OCI-LY3 (cell line): ENCODE results near the gene CYB561A3.

Experiments used
- H2AFZ ChIP-seq: fragments of 200-600, 300-600 bp; shearing (Covaris generic); 2 replicates; pipeline ENCODE4 v1.6.0; 2014; ENCODE audit warnings: antibody characterized with exemption, low read depth, low read length
- H3K27ac ChIP-seq: fragments of 200-600, 300-600 bp; sonication (generic); 2 replicates; pipeline ENCODE4 v1.5.1; 2014; ENCODE audit warnings: mild to moderate bottlenecking, low read length, moderate library complexity, mixed read lengths
- H3K27me3 ChIP-seq: fragments of 200-600, 300-600 bp; sonication (generic); 2 replicates; pipeline ENCODE4 v1.6.1; 2014; ENCODE audit warnings: low read depth, low read length, mixed read lengths
- H3K36me3 ChIP-seq: fragments of 200-600, 300-600 bp; sonication (generic); replicated peaks from 2 replicates; pipeline ENCODE3; 2014; ENCODE audit warnings: low read depth, low read length, mixed read lengths
- H3K4me1 ChIP-seq: fragments of 300-600, 200-600 bp; sonication (generic); 2 replicates; pipeline ENCODE4 v1.6.1; 2014; ENCODE audit warnings: low read length, mixed read lengths
- H3K4me2 ChIP-seq: fragments of 200-600, 300-600 bp; sonication (generic); 2 replicates; pipeline ENCODE4 v1.6.1; 2014; ENCODE audit warnings: low read length, mixed read lengths
- H3K4me3 ChIP-seq: fragments of 300-600, 200-600 bp; sonication (generic); 2 replicates; pipeline ENCODE4 v1.5.1; 2014; ENCODE audit warnings: antibody characterized with exemption, mild to moderate bottlenecking, low read length, moderate library complexity
- H3K79me2 ChIP-seq: fragments of 300-600, 200-600 bp; shearing (Covaris generic); 2 replicates; pipeline ENCODE4 v1.6.1; 2014; ENCODE audit warnings: mild to moderate bottlenecking, low read length, mixed read lengths
- H3K9ac ChIP-seq: fragments of 300-600, 200-600 bp; shearing (Covaris generic); 2 replicates; pipeline ENCODE4 v1.6.0; 2014; ENCODE audit warnings: mild to moderate bottlenecking, low read length, moderate library complexity
- H3K9me3 ChIP-seq: fragments of 200-600, 300-600 bp; shearing (Covaris generic); 2 replicates; pipeline ENCODE4 v1.6.1; 2014; ENCODE audit warnings: low read length, mixed read lengths; ENCODE audit not compliant: insufficient read depth
- H4K20me1 ChIP-seq: fragments of 200-600, 300-600 bp; sonication (generic); 2 replicates; pipeline ENCODE4 v1.6.1; 2016; ENCODE audit warnings: low read length, mixed read lengths; ENCODE audit not compliant: insufficient read depth
- CTCF ChIP-seq: fragments of 200-600, 300-600 bp; sonication (generic); IDR thresholded peaks from 2 replicates; pipeline ENCODE4 v1.5.1; 2014; ENCODE audit warnings: antibody characterized with exemption, low read length, low read depth
- EZH2phosphoT487 ChIP-seq: fragments of 200-600 bp; shearing (Covaris generic); IDR thresholded peaks from 2 replicates; pipeline ENCODE4 v1.6.1; 2018; ENCODE audit warnings: antibody characterized with exemption, mixed run types, low read depth

Gene CYB561A3

DNA sequence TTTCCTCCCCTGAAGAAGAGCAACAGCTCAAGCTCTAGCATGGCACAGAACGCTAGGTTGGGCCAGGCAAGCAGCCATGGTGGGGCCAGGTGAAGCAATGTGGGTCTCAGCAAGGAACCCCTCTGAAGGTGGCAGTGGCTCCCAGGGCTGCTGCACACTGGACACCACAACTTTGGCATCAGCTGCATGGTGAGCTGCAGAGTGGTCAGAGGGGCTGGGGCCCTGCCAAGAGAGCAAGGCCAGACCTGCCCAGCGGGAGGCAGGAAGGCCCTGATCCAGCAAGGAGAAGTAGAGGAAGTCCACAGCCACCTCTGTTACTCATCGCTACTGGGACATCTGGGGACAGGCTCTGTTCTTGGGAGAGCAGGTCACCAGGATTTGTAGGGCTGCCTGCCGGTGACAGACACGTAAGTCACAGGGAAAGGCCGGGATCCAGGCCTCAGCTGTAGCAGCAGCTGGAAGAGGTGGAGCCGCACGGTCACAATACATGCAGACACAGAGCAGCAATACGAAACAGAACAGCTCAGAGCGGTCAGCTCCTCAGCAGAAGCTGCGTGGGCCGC lies 12.4 kb downstream of the CYB561A3 start:
- Histone ChIP-seq H3K27me3 (no peaks in the 10 kb centered on the region), H3K4me2 (no peak overlapping the region), H3K36me3 (peaks cover 84% of the 10 kb centered on the region), H2AFZ (no peak overlapping the region), H3K4me1 (peaks cover 8% of the 10 kb centered on the region), H3K9ac (no peak overlapping the region), H4K20me1 (0 out of 2 replicates have a peak, but pooled peaks cover 4% of the 10 kb centered on the region), H3K27ac (no peak overlapping the region), H3K4me3 (no peak overlapping the region), H3K79me2 (peaks cover 18% of the 10 kb centered on the region), H3K9me3 (no peaks in the 10 kb centered on the region)
- TF ChIP-seq CTCF = no peak

DNA sequence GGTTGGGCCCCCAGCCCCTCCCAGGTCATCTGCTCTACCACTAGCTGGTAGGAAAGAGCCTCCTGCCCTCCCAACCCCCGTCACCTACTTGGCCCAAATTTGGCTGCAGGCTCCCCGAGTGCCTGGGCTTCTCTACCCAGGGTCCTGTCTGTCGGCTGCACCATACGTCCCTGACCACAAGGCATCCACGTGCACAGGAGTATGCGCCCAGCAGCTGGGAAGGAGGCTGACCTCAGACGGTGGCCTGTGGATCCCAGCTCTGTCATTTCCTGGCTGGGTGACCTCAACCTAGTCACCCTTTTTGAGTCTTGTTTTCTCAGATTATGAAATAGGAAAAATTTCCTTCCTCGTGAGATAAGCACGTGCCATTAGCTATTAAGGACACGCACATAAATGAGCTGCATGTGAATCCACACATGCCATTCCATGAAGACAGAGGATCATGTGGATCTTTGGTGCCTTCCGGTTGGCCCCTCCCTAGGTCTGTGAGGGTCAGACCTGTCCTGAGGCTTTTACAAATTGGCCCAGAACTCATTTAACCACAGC lies 13.7 kb downstream of the CYB561A3 start:
- no peak for TF ChIP-seq EZH2phosphoT487
- no peak for TF ChIP-seq CTCF
- Histone ChIP-seq H3K9ac (no peak overlapping the region), H3K79me2 (peaks cover 5% of the 10 kb centered on the region), H3K4me3 (no peak overlapping the region), H3K4me1 (no peaks in the 10 kb centered on the region), H2AFZ (no peak overlapping the region), H3K36me3 (peaks cover 75% of the 10 kb centered on the region), H3K27me3 (no peaks in the 10 kb centered on the region), H4K20me1 (0 out of 2 replicates have a peak, but pooled peaks cover 4% of the 10 kb centered on the region), H3K9me3 (no peaks in the 10 kb centered on the region), H3K27ac (no peak overlapping the region), H3K4me2 (no peak overlapping the region)

DNA sequence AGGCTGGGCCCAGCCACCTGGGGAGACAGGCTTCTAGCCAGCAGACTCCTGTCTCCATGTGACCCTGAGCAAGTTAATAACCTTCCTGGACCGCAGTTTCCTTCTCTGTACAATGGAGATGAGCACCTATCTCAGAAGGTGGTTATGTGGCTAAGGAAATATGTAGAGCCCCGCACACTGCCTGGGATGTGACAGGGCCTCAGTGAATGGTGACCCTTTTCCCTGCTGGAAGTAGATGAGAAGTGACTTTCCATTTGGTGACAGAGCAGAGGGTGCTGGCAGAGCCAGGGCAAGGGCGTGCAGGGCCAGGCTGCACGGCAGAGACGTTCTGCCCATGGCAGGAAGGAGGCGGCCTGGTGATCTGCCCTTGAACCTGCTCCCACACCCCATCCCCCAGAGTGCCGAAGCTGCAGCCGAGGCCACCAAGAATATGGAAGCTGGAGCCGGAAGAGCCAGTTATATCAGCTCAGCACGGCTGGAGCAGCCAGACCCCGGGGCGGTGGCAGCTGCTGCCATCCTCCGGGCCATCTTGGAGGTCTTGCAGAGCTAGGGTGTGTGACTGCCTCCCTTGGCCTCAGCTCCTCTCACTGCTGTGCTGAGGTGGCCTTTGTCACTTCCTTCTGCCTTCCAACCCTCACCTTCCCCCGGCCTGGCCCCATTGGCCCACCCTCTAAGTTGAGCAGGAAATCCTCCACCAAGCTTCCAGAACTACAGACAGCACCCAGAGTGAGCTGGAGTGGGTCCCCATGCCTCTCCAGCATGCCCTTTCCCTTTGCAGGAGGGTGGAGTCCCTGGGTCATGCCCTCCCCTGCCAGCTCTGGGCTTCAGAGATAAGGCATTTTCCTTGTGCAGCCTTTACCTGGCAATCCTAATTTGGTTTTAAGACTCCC lies 15.5 kb downstream of the CYB561A3 start:
- TF ChIP-seq EZH2phosphoT487 (no peak), CTCF (no peak)
- Histone ChIP-seq H3K4me3 (no peak overlapping the region), H3K9ac (no peak overlapping the region), H3K79me2 (no peaks in the 10 kb centered on the region; the same call in 1 of the 2 replicates), H3K36me3 (peaks cover 62% of the 10 kb centered on the region), H3K4me2 (no peak overlapping the region), H3K4me1 (peaks cover 4% of the 10 kb centered on the region; the same call in 1 of the 2 replicates), H3K9me3 (no peaks in the 10 kb centered on the region), H2AFZ (no peak overlapping the region), H3K27me3 (no peaks in the 10 kb centered on the region), H4K20me1 (0 out of 2 replicates have a peak, but pooled peaks cover 4% of the 10 kb centered on the region), H3K27ac (no peak overlapping the region)

DNA sequence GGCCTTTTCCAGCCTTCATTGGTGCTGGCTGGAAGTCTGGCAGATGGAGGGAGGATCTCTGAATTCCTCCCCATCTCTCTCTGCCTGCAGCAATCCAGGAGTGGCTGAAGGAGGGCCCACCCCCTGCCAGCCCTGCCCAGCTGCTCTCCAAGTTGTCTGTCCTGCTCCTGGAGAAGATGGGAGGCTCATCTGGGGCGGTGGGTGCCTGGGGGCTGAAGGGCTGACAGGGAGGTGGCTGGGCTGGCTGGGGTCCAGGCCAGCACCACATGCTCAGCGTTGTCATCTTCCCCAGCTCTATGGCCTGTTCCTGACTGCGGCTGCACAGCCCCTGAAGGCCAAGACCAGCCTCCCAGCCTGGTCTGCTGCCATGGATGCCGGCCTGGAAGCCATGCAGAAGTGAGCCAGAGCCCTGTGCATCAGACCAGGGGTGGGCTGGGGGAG lies 16.5 kb downstream of the CYB561A3 start:
- H3K79me2 ChIP-seq = no peaks in the 10 kb centered on the region; the same call in 1 of the 2 replicates
- no peak overlapping the region for H3K4me3 ChIP-seq
- TF ChIP-seq CTCF = no peak
- no peak for TF ChIP-seq EZH2phosphoT487
- H3K9ac ChIP-seq = no peak overlapping the region
- 0 out of 2 replicates have a peak, but pooled peaks cover 4% of the 10 kb centered on the region for H4K20me1 ChIP-seq
- peaks cover 58% of the 10 kb centered on the region for H3K36me3 ChIP-seq
- no peaks in the 10 kb centered on the region for H3K27me3 ChIP-seq
- H3K27ac ChIP-seq = no peak overlapping the region
- peaks cover 8% of the 10 kb centered on the region; the same call in 1 of the 2 replicates for H3K4me1 ChIP-seq
- no peak overlapping the region for H3K4me2 ChIP-seq
- H3K9me3 ChIP-seq = no peaks in the 10 kb centered on the region
- no peak overlapping the region for H2AFZ ChIP-seq
